Measurements from ENCODE around the gene PLA2G3.

The PLA2G3 gene

DNA sequence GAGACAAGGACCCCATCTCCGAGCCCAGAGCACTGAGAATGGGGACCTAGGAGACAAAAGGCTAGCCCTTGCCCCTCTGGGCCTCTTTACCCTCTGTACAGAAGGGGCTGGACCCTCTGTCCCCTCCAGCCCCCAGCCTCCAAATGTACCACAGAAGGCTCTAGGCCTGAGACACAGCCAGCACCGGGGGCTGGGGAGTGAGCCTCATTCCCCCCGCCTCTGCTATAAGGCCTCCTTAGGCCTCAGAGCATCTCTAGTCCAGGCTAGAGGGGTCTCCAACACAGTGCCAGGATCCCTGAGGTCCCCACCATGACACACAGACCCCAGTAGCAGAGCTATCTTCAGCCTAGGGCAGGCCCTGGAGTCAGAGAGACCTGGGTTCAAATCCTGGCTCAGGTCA, 54.4 kb downstream of the PLA2G3 start:
- no peak for DNase-seq (ENCODE audit: low read depth)

DNA sequence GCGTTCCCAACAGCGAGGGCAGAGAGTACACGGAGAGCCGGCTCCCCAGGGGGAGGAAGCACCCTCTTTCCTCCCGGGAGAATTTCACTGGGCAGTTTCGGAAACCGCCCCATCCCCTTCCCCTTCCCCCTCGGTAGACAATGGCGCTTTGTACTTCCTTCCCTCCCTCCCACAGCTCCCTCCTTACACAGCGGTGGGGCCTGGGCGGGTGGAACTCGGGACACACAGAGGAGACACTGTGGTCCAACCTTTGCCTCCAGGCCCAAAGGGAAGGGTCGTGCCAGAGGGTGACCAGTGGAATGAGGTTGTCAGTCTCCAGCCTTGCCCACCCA, 54.8 kb downstream of the PLA2G3 start:
- no peak for DNase-seq (ENCODE audit: low read depth)

- no peak for DNase-seq (ENCODE audit: low read depth)
Measured at GRCh38 chr22:31084811-31085492, 55.4 kb downstream of the PLA2G3 start.

All from HS-5 (cell line).